HepG2 (cell line): Measurements from ENCODE around the gene SDK2. TPM values are rescaled to one million over a fixed set of nuclear protein-coding genes. Genes with fewer than 3 reads are reported as not detected.

Source experiments
- ATAC-seq: fragments of 200-7000 bp; cut with Tn5 transposase; 3 replicates; pipeline ENCODE4 v1.9.1; 2020; ENCODE audit warnings: mild to moderate bottlenecking, moderate library complexity
- BruUV-seq: library from RNA; stranded (reverse); fragments of 400-500 nt; replicated peaks from 2 replicates; lab custom pipeline; 2021; lab: Mats Ljungman, UMichigan
- CTCF ChIA-PET: fragments of 300-600 bp; formaldehyde crosslinking; extraction: SDS; loops from one replicate; lab custom pipeline; 2021; ENCODE audit warnings: low total read pairs, inconsistent platforms, low intra/inter-chr PET ratio; lab: Yijun Ruan, JAX
- POLR2A ChIA-PET: fragments of 350-600 bp; sonication (Branson Sonifier 250); formaldehyde crosslinking; loops from one replicate; lab custom pipeline; 2020; ENCODE audit warnings: antibody characterized with exemption, inconsistent platforms; lab: Yijun Ruan, JAX
- DNase-seq: peaks from one replicate; pipeline ENCODE4 v3.0.0-alpha.2; 2015; ENCODE audit warnings: low spot score
- FAIRE-seq: peaks from 3 replicates; lab custom pipeline; 2011; peaks lifted over from hg19 to GRCh38; lab: Jason Lieb, UNC
- H2AFZ ChIP-seq: one replicate; pipeline ENCODE4 v1.6.1; 2011; ENCODE audit warnings: low read length, inconsistent platforms
- H3K27ac ChIP-seq: fragments of 300-600 bp; 3 replicates; pipeline ENCODE4 v1.8.0; 2011; ENCODE audit warnings: mixed run types, mild to moderate bottlenecking, mixed read lengths, low read length, inconsistent platforms; ENCODE audit not compliant: insufficient read depth; ENCODE audit errors: extremely low read length
- H3K27me3 ChIP-seq, 2 experiments: fragments of 200-600 bp in 1 of 2; 2 replicates in 1 of 2; 3 replicates in 1 of 2; pipeline versions ENCODE4 v1.6.0 to v1.8.0; 2011; ENCODE audit warnings: low read length in 2 of 2, mild to moderate bottlenecking in 2 of 2, moderate library complexity in 2 of 2, inconsistent platforms in 1 of 2; ENCODE audit not compliant: insufficient read depth in 2 of 2, control insufficient read depth in 1 of 2
- H3K36me3 ChIP-seq, 2 experiments: fragments of 200-600 bp in 1 of 2; replicated peaks in 1 of 2; 2 replicates in 1 of 2; 3 replicates in 1 of 2; pipeline versions ENCODE4 v1.5.1 to v1.8.0; 2011; ENCODE audit warnings: low read length in 2 of 2, inconsistent platforms in 1 of 2; ENCODE audit not compliant: insufficient read depth in 2 of 2, control insufficient read depth in 1 of 2
- H3K4me1 ChIP-seq: 2 replicates; pipeline ENCODE4 v1.5.1; 2012; ENCODE audit warnings: low read length, inconsistent platforms; ENCODE audit not compliant: insufficient read depth
- H3K4me2 ChIP-seq: 2 replicates; pipeline ENCODE4 v1.6.0; 2011; ENCODE audit warnings: low read depth, low read length, inconsistent platforms
- H3K4me3 ChIP-seq, 3 experiments: fragments of 200-600 bp in 1 of 3; sonication (generic), shearing (Covaris generic) in 1 of 3; replicated peaks in 1 of 3; 2 replicates each; pipeline ENCODE4 v1.5.1; 2011 to 2016; ENCODE audit warnings: low read length in 3 of 3, inconsistent platforms in 2 of 3, low read depth in 2 of 3, mild to moderate bottlenecking in 2 of 3, control low read depth in 1 of 3, mixed read lengths in 1 of 3; ENCODE audit not compliant: insufficient read depth in 1 of 3
- H3K79me2 ChIP-seq: one replicate; pipeline ENCODE4 v1.6.1; 2011; ENCODE audit warnings: low read length, inconsistent platforms; ENCODE audit not compliant: insufficient read depth
- H3K9ac ChIP-seq: 2 replicates; pipeline ENCODE4 v1.6.0; 2011; ENCODE audit warnings: mild to moderate bottlenecking, low read depth, low read length, inconsistent platforms; ENCODE audit not compliant: insufficient read depth
- H3K9me3 ChIP-seq: 2 replicates; pipeline ENCODE4 v1.5.1; 2012; ENCODE audit warnings: mild to moderate bottlenecking, low read length
- H4K20me1 ChIP-seq: 2 replicates; pipeline ENCODE4 v1.6.0; 2011; ENCODE audit warnings: inconsistent platforms, mild to moderate bottlenecking, low read length, moderate library complexity; ENCODE audit not compliant: insufficient read depth
- HMG20B ChIP-seq: conservative IDR thresholded peaks from 2 replicates; pipeline ENCODE4 v1.6.1; 2016; ENCODE audit warnings: missing genetic modification reagents, missing compliant biosample characterization
- MAFK ChIP-seq, 2 experiments: IDR thresholded peaks in 1 of 2; conservative IDR thresholded peaks in 1 of 2; 2 replicates each; pipeline ENCODE4 v1.6.1; 2011; ENCODE audit warnings: improper control_type of control experiment in 2 of 2, low read length in 2 of 2
- PRPF4 ChIP-seq: fragments of 200-400 bp; formaldehyde crosslinking; IDR thresholded peaks from 2 replicates; pipeline ENCODE4 v1.6.1; 2016; ENCODE audit warnings: low read length, low read depth; ENCODE audit not compliant: poor library complexity, severe bottlenecking
- SMARCC2 ChIP-seq: fragments of 450-650 bp; IDR thresholded peaks from 2 replicates; pipeline ENCODE4 v1.6.1; 2017; ENCODE audit warnings: antibody characterized with exemption, mild to moderate bottlenecking
- SP1 ChIP-seq, 2 experiments: fragments of 450-650 bp in 1 of 2; sonication (generic) in 1 of 2; formaldehyde crosslinking in 1 of 2; IDR thresholded peaks; 2 replicates each; pipeline versions ENCODE4 v1.4.0 to v1.6.1; 2016 to 2020; ENCODE audit warnings: missing genetic modification reagents in 1 of 2
- TOE1 ChIP-seq: sonication (generic); formaldehyde crosslinking; IDR thresholded peaks from 2 replicates; pipeline ENCODE4 v1.4.0; 2020; ENCODE audit warnings: mild to moderate bottlenecking, missing genetic modification reagents
- ZNF446 ChIP-seq: sonication (generic); formaldehyde crosslinking; IDR thresholded peaks from 2 replicates; pipeline ENCODE4 v1.5.0; 2020; ENCODE audit warnings: mild to moderate bottlenecking, missing genetic modification reagents
- WGBS: methylation state at CpG from one replicate; pipeline ENCODE4 v1.1.6; 2017; ENCODE audit warnings: low lambda C conversion rate; 5-methylcytosine and 5-hydroxymethylcytosine counted together
- in situ Hi-C: cut with HindIII; loops from 2 replicates; pipeline ENCODE4 v1.10.0; 2017; ENCODE audit warnings: low pct_unique_long_range_greater_than_20kb; ENCODE audit not compliant: extremely low pct_ligation_motif_present
- intact Hi-C: fragments of 100-400 bp; cut with micrococcal nuclease; formaldehyde crosslinking; loops from one replicate; pipeline ENCODE4 v1.10.0; 2022; ENCODE audit not compliant: unreplicated experiment
- polyA plus RNA-seq, 8 experiments: library from polyadenylated mRNA; depleted of rRNA in 3 of 8; stranded (reverse) in 7 of 8; unstranded in 1 of 8; fragments of >200 nt; fragmentation: Illumina TruSeq in 4 of 8; extraction: Trizol in 4 of 8; gene quantifications; 2 replicates each; pipeline versions ENCODE4 v1.2.1 to v1.2.3, GENCODE V29; 2011 to 2016; ENCODE audit warnings: low read depth in 4 of 8, missing spikeins in 1 of 8, mixed read lengths in 1 of 8; ENCODE audit not compliant: insufficient read depth in 1 of 8
- total RNA-seq, 5 experiments: library from RNA; depleted of rRNA; stranded (reverse); fragments of >200 nt; fragmentation: Illumina TruSeq; extraction: Trizol; gene quantifications; 2 replicates each; pipeline ENCODE4 v1.2.3, GENCODE V29; 2016; ENCODE audit warnings: low read depth in 1 of 5

The SDK2 gene
- total and polyA plus RNA-seq, 2 of the 13 experiments (the other 11 are each of a cell fraction or from before 2014, with no cell fraction given), result not detected

DNA sequence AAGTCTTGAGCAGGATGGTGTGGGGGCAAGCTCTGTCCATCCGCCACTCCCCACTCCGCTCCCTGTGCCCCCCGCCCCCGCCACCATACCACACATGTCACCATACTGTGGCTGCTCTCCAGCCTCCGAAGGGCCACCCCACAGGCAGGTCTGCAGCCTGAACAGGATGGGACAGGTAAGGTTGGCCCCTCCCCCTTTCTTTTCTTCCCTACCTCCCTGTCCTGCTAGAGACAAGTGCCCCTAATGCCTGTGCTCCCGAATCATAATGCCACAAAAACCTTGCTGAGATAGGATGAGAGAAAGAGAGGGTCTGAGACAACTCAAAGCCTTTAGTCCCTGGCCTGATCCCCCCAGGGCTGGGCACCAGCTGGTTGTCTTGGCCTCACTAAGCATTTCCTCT, 84.7 kb downstream of the SDK2 start:
- WGBS, result 49% methylated on average over 6 of the region's 6 CpGs
- Histone ChIP-seq H3K79me2 (no peaks in the 10 kb centered on the region), H4K20me1 (no peaks in the 10 kb centered on the region), H3K4me2 (no peak overlapping the region), H3K36me3 (no peaks in the 10 kb centered on the region), H2AFZ (no peak overlapping the region), H3K9ac (no peak overlapping the region), H3K27ac (no peak overlapping the region), H3K4me1 (no peaks in the 10 kb centered on the region), H3K27me3 (peaks cover 0 to 30% of the 10 kb centered on the region in 2 experiments; a peak in 3 of 5 replicates), H3K4me3 (no peak overlapping the region), H3K9me3 (no peaks in the 10 kb centered on the region)
- DNase-seq (no peak), FAIRE-seq (no peak), ATAC-seq (no peak)
- TF ChIP-seq TOE1 (CRISPR knock-in tag) (no peak), ZNF446 (CRISPR knock-in tag) (no peak), MAFK (conservative IDR thresholded peaks at IDR 0.05 in 1 of 2, IDR thresholded peaks at IDR 0.05 in 1 of 2; ENCODE audit: low read length in 2 of 2) (no peak), SMARCC2 (no peak)
- intact Hi-C loops (no loop called here), in situ Hi-C loops (no loop called here)
- BruUV-seq, result no TSS peak
- ChIA-PET CTCF (no interaction called here), POLR2A (no interaction called here)

DNA sequence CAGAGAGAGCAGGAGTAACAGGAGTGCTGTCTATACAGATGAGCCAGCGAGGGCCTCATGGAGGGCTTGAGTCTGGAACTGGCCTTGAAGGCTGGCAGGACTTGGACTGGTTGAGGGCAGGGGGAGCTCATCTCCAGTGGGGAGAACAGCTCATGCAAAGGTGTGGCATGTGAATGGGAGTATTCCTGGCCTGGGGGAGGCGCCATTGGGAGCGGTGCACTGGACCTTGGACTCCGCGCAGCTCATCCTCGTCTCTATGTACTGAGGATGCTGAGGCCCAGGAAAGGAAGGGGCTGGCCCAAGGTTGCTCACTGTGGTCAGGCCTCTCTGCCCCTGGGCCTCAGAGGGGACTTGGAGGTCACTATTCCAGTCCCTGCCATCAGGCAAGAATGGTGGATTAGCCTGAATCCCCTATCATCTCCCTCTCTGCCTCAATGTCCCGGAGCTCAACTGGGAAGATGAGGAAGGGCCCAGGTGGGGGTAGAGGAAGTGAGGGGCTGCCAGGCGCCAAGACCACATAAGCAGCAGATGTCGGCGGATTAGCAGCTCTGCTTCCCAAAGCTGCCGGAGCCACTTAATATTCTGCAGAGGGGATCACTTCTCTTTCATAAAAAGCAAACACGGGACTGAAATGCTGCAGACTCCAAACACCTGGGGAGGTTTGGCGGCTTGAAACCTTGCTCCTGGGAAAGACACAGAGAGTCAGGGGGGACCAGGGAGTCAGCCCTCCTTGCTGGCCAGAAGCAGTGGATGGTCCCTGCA, 88.9 kb downstream of the SDK2 start:
- no peak overlapping the region for H2AFZ ChIP-seq
- intact Hi-C loops (no loop called here), in situ Hi-C loops (no loop called here)
- H3K9ac ChIP-seq, result no peak overlapping the region
- H3K4me3 ChIP-seq, result no peak overlapping the region
- ATAC-seq (no peak), DNase-seq (no peak), FAIRE-seq (no peak)
- peaks cover 2 to 37% of the 10 kb centered on the region in 2 experiments; a peak in 3 of 5 replicates for H3K27me3 ChIP-seq
- H3K36me3 ChIP-seq, result no peaks in the 10 kb centered on the region
- no peak overlapping the region for H3K27ac ChIP-seq
- H3K9me3 ChIP-seq, result no peaks in the 10 kb centered on the region
- POLR2A ChIA-PET, result no interaction called here
- CTCF ChIA-PET, result no interaction called here
- TF ChIP-seq PRPF4 (no peak), SP1 (IDR thresholded peaks at IDR 0.05) (no peak), SP1 (CRISPR knock-in tag; IDR thresholded peaks at IDR 0.05) (no peak), HMG20B (CRISPR knock-in tag) (no peak)
- H3K79me2 ChIP-seq, result no peaks in the 10 kb centered on the region
- H4K20me1 ChIP-seq, result no peaks in the 10 kb centered on the region
- 37% methylated on average over 13 of the region's 13 CpGs for WGBS
- no peak overlapping the region for H3K4me2 ChIP-seq
- no TSS peak for BruUV-seq
- H3K4me1 ChIP-seq, result no peaks in the 10 kb centered on the region
